AG04450 (cell line): Measurements from ENCODE around the gene PLPPR5. TPM values are rescaled to one million over a fixed set of nuclear protein-coding genes. Genes with fewer than 3 reads are reported as not detected.
A peak's percentile ranks its signal among the peaks of the same experiment; 100 is the strongest.

Source experiments
- CTCF ChIA-PET: fragments of 300-600, 350-600 bp; formaldehyde crosslinking; extraction: SDS; loops from one replicate; lab custom pipeline; 2022; ENCODE audit warnings: antibody characterized with exemption, inconsistent platforms; lab: Charles Lee
- POLR2A ChIA-PET: fragments of 350-600 bp; formaldehyde crosslinking; extraction: SDS; loops from one replicate; lab custom pipeline; 2021; ENCODE audit warnings: antibody characterized with exemption, inconsistent platforms; lab: Yijun Ruan, JAX
- DNase-seq: peaks from one replicate; pipeline ENCODE4 v3.0.0-alpha.2; 2011; ENCODE audit warnings: low read depth, low spot score
- H3K27ac ChIP-seq: one replicate; pipeline ENCODE4 v1.5.1; 2012; ENCODE audit warnings: low read depth, low read length, control low read depth
- H3K27me3 ChIP-seq: one replicate; pipeline ENCODE4 v1.6.0; 2012; ENCODE audit warnings: low read length; ENCODE audit not compliant: control insufficient read depth, insufficient read depth
- H3K4me3 ChIP-seq: 2 replicates; pipeline ENCODE4 v1.5.1; 2011; ENCODE audit warnings: mild to moderate bottlenecking, low read depth, low read length, control low read depth
- H3K9me3 ChIP-seq: 2 replicates; pipeline ENCODE4 v1.5.1; 2012; ENCODE audit warnings: low read length; ENCODE audit not compliant: control insufficient read depth, insufficient read depth
- CTCF ChIP-seq: IDR thresholded peaks from 2 replicates; pipeline ENCODE4 v1.5.1; 2011; ENCODE audit warnings: low read depth, low read length, control low read depth, inconsistent platforms
- polyA plus RNA-seq: library from polyadenylated mRNA; depleted of rRNA; stranded (reverse); fragments of >200 nt; gene quantifications from 2 replicates; pipeline ENCODE4 v1.2.3, GENCODE V29; 2011

Gene PLPPR5
- polyA plus RNA-seq, 1 experiment, result 0.07 TPM

- Histone ChIP-seq H3K9me3 (no peaks in the 10 kb centered on the region), H3K4me3 (no peak overlapping the region), H3K27me3 (no peaks in the 10 kb centered on the region), H3K27ac (no peak overlapping the region)
- ChIA-PET POLR2A (no interaction called here), CTCF (no interaction called here)
- DNase-seq, result no peak
- no peak for TF ChIP-seq CTCF
Measured at GRCh38 chr1:98947071-98947470, 57.6 kb downstream of the PLPPR5 start.

DNA sequence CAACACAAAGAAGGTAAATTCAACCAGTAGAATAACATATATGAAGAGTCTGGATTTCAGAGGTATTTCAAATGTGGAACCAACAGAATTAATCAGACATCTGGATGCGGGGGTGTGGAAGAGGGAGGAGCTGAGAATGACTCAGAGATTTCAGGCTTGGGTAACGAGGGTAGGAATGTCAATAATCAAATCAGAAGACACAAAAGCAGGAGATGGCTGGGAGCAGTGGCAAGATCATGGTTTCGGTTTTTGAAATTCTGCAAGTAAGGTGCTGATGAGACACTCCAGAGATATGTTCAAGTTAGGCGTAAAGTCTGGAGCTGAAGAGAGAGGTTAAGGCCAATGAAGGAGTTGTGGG, 64.0 kb downstream of the PLPPR5 start:
- peak; percentile 33 for DNase-seq
- POLR2A ChIA-PET, result interaction anchor here (0.7 kb wide), 1 partner anchor 21 kb away, joined by 3 read pairs; no protein-coding TSS in a partner anchor
- H3K27ac ChIP-seq, result no peak overlapping the region
- H3K9me3 ChIP-seq, result no peaks in the 10 kb centered on the region
- no peak overlapping the region for H3K4me3 ChIP-seq
- TF ChIP-seq CTCF, result no peak
- H3K27me3 ChIP-seq, result no peaks in the 10 kb centered on the region
- CTCF ChIA-PET, result no interaction called here

DNA sequence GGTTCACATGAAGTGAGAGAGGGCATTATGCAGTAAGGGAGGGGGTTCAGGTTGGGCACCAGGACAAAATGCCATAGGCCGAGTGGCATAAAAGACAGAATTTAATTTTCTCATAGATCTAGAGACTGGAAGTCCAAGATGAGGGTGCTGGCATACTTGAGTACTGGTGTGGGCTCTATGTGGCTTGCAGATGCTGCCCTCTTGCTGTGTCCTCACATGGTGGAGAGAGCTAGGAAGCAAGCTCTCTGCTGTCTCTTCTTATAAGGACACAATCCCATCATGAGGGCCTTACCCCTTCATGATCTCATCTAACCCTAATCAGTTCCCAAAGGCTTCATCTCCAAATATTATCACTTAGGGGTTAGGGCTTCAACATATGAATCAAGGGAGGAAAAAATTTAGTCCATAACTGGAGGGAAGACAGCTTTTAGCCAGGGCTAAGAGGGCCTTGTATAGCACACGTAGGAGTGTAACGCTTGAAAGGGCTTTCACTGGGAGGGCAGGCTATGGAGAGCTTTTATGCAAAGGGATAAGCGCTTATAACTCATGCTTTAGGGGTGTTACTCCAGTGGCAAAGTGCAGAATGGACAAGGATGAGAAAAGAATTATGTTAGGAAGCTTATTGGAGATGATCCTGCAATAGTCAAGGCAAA, 64.5 kb downstream of the PLPPR5 start:
- no peak overlapping the region for H3K4me3 ChIP-seq
- no peaks in the 10 kb centered on the region for H3K9me3 ChIP-seq
- no peak for TF ChIP-seq CTCF
- POLR2A ChIA-PET, result interaction anchor here (0.7 kb wide), 1 partner anchor 22 kb away, joined by 3 read pairs; no protein-coding TSS in a partner anchor
- H3K27me3 ChIP-seq, result no peaks in the 10 kb centered on the region
- DNase-seq, result no peak
- no peak overlapping the region for H3K27ac ChIP-seq
- CTCF ChIA-PET, result no interaction called here

DNA sequence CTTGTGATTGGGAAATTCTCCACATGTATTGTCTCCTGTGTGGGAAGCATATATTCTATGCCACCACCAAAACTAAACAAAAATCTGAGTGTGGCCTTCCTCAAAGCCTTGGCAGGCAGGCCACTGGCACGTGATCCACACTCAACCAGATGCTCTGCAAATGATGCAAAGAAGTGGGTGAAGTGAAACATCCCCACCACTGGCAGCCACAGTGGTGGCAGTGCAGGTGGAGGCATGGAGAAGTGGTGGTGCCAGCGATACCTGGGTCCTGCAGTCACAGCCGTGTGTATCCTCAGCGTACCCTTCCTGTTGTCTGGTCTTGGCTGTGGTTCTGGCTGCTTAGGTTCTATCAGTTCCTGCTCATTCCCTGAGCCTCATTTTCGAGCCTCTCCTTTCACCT, 65.2 kb downstream of the PLPPR5 start:
- Histone ChIP-seq H3K9me3 (no peaks in the 10 kb centered on the region), H3K4me3 (no peak overlapping the region), H3K27me3 (no peaks in the 10 kb centered on the region), H3K27ac (no peak overlapping the region)
- no peak for DNase-seq
- no peak for TF ChIP-seq CTCF
- ChIA-PET POLR2A (no interaction called here), CTCF (no interaction called here)

GRCh38 chr1:98937347-98937746, 67.3 kb downstream of the PLPPR5 start:
- no peaks in the 10 kb centered on the region for H3K9me3 ChIP-seq
- no peak for TF ChIP-seq CTCF
- H3K27ac ChIP-seq, result no peak overlapping the region
- H3K4me3 ChIP-seq, result no peak overlapping the region
- ChIA-PET POLR2A (no interaction called here), CTCF (interaction anchor here (0.9 kb wide), 1 partner anchor 143 kb away, joined by 3 read pairs; no protein-coding TSS in a partner anchor)
- H3K27me3 ChIP-seq, result no peaks in the 10 kb centered on the region
- no peak for DNase-seq
